Liver (tissue), 9 donors: ENCODE results near the gene SLC25A45. TPM values are rescaled to one million over a fixed set of nuclear protein-coding genes. Genes with fewer than 3 reads are reported as not detected.

Source experiments
- DNase-seq: peaks from one replicate; pipeline ENCODE4 v3.0.0-alpha.2; 2017; ENCODE audit warnings: low spot score
- H3K27ac ChIP-seq, 2 donors: one replicate each; pipeline ENCODE4 v1.7.0; 2013; ENCODE audit warnings: inconsistent platforms in 2 of 2, low read length in 2 of 2, control low read depth in 1 of 2, low read depth in 1 of 2, mild to moderate bottlenecking in 1 of 2
- H3K27me3 ChIP-seq, 4 donors: one replicate each; pipeline versions ENCODE4 v1.6.1 to v1.7.0; 2013; ENCODE audit warnings: low read length in 3 of 4, inconsistent platforms in 1 of 4, mild to moderate bottlenecking in 1 of 4, moderate library complexity in 1 of 4; ENCODE audit not compliant: control insufficient read depth in 4 of 4, insufficient read depth in 4 of 4
- H3K36me3 ChIP-seq, 4 donors: one replicate each; pipeline versions ENCODE4 v1.6.1 to v1.7.0; 2013; ENCODE audit warnings: low read length in 3 of 4, mild to moderate bottlenecking in 3 of 4, low read depth in 1 of 4, moderate library complexity in 1 of 4; ENCODE audit not compliant: control insufficient read depth in 4 of 4, insufficient read depth in 3 of 4
- H3K4me1 ChIP-seq, 4 donors: one replicate each; pipeline versions ENCODE4 v1.6.1 to v1.7.0; 2013; ENCODE audit warnings: low read length in 3 of 4, mild to moderate bottlenecking in 3 of 4, moderate library complexity in 1 of 4; ENCODE audit not compliant: control insufficient read depth in 4 of 4, insufficient read depth in 4 of 4
- H3K4me3 ChIP-seq, 3 donors: one replicate each; pipeline versions ENCODE4 v1.6.1 to v1.7.0; 2013; ENCODE audit warnings: low read length in 3 of 3, control low read depth in 1 of 3, low read depth in 1 of 3, mild to moderate bottlenecking in 1 of 3
- H3K9ac ChIP-seq, 2 donors: one replicate each; pipeline ENCODE4 v1.7.0; 2013; ENCODE audit warnings: low read length in 2 of 2, mild to moderate bottlenecking in 2 of 2, moderate library complexity in 2 of 2, control low read depth in 1 of 2, low read depth in 1 of 2
- H3K9me3 ChIP-seq, 4 donors: one replicate each; pipeline versions ENCODE4 v1.6.1 to v1.7.0; 2013; ENCODE audit warnings: low read length in 3 of 4; ENCODE audit not compliant: control insufficient read depth in 4 of 4
- ATF3 ChIP-seq: IDR thresholded peaks from 2 replicates; pipeline ENCODE4 v1.6.1; 2016; ENCODE audit warnings: antibody characterized with exemption
- FOXA1 ChIP-seq: IDR thresholded peaks from 2 replicates; pipeline ENCODE4 v1.6.1; 2016; ENCODE audit warnings: antibody characterized with exemption
- FOXA2 ChIP-seq: IDR thresholded peaks from 2 replicates; pipeline ENCODE4 v1.6.1; 2016; ENCODE audit warnings: antibody characterized with exemption
- GABPA ChIP-seq, 2 donors: IDR thresholded peaks in 1 of 2; conservative IDR thresholded peaks in 1 of 2; 2 replicates each; pipeline ENCODE4 v1.6.1; 2016; ENCODE audit warnings: antibody characterized with exemption in 2 of 2, mild to moderate bottlenecking in 1 of 2, moderate library complexity in 1 of 2
- JUND ChIP-seq, 2 donors: IDR thresholded peaks; 2 replicates each; pipeline ENCODE4 v1.6.1; 2016; ENCODE audit warnings: antibody characterized with exemption in 2 of 2
- NR2F2 ChIP-seq: IDR thresholded peaks from 2 replicates; pipeline ENCODE4 v1.6.1; 2016; ENCODE audit warnings: antibody characterized with exemption
- RAD21 ChIP-seq, 2 donors: IDR thresholded peaks; 2 replicates each; pipeline ENCODE4 v1.6.1; 2016; ENCODE audit warnings: antibody characterized with exemption in 2 of 2, mild to moderate bottlenecking in 2 of 2
- REST ChIP-seq: IDR thresholded peaks from 2 replicates; pipeline ENCODE4 v1.6.1; 2016; ENCODE audit warnings: antibody characterized with exemption, mild to moderate bottlenecking
- RXRA ChIP-seq, 2 donors: IDR thresholded peaks; 2 replicates each; pipeline ENCODE4 v1.6.1; 2017 to 2018; ENCODE audit warnings: antibody characterized with exemption in 2 of 2, mild to moderate bottlenecking in 1 of 2
- SP1 ChIP-seq: IDR thresholded peaks from 2 replicates; pipeline ENCODE4 v1.6.1; 2018; ENCODE audit warnings: antibody characterized with exemption, mild to moderate bottlenecking
- TAF1 ChIP-seq: conservative IDR thresholded peaks from 2 replicates; pipeline ENCODE4 v1.6.1; 2016; ENCODE audit warnings: antibody characterized with exemption, mild to moderate bottlenecking
- WGBS: extraction: QIAGEN DNeasy Blood & Tissue Kit; methylation state at CpG from one replicate; pipeline ENCODE4 v1.1.7; 2013; 5-methylcytosine and 5-hydroxymethylcytosine counted together
- polyA plus RNA-seq, 2 donors: library from polyadenylated mRNA; stranded (reverse) in 1 of 2; unstranded in 1 of 2; fragments of 200-250 nt in 1 of 2; fragments of >200 nt in 1 of 2; fragmentation: Nextera tagmentation in 1 of 2; extraction: Ambion mirVana in 1 of 2; gene quantifications; one replicate each; pipeline versions ENCODE4 v1.2.1 to v1.2.3, GENCODE V29; 2013 to 2015
- total RNA-seq, 2 donors: library from RNA; depleted of rRNA; stranded (reverse); fragments of >200 nt; gene quantifications; one replicate each; pipeline ENCODE4 v1.2.3, GENCODE V29; 2014
- TF ChIP-seq, protein P1 (sequence below): IDR thresholded peaks from 2 replicates; pipeline ENCODE4 v1.6.1; 2016; ENCODE audit warnings: antibody characterized with exemption
- TF ChIP-seq, protein P2 (sequence below): fragments of 150-350 bp; IDR thresholded peaks from 2 replicates; pipeline ENCODE4 v1.5.1; 2017; ENCODE audit warnings: improper control_type of control experiment, low read depth, low read length; ENCODE audit not compliant: missing input control
- TF ChIP-seq, protein P3 (sequence below): IDR thresholded peaks from 2 replicates; pipeline ENCODE4 v1.6.1; 2016; ENCODE audit warnings: antibody characterized with exemption
- donor health status: healthy.
- donor health status: healthy.
- donor health status: healthy.
- donor health status: healthy.
- donor health status: healthy.

Gene SLC25A45
- total and polyA plus RNA-seq, 4 donors = 4.5 to 6.8 (median 5.3) TPM

GRCh38 chr11:65329478-65329877 lies 53.0 kb downstream of the SLC25A45 start:
- no peaks in the 10 kb centered on the region for H3K9me3 ChIP-seq
- H3K9ac ChIP-seq = peak overlapping the region in 1 of 2 donors; percentile 65
- no peak overlapping the region for H3K4me3 ChIP-seq
- no peak overlapping the region for H3K27ac ChIP-seq
- peaks cover under 1 to 5% (median 3%) of the 10 kb centered on the region in 4 donors for H3K4me1 ChIP-seq
- no peaks in the 10 kb centered on the region for H3K36me3 ChIP-seq
- no peak for TF ChIP-seq RXRA (IDR thresholded peaks at IDR 0.05)
- no peak for TF ChIP-seq NR2F2
- no peak for TF ChIP-seq JUND (IDR thresholded peaks at IDR 0.05)
- TF ChIP-seq REST = no peak
- TF ChIP-seq, protein P1, sequence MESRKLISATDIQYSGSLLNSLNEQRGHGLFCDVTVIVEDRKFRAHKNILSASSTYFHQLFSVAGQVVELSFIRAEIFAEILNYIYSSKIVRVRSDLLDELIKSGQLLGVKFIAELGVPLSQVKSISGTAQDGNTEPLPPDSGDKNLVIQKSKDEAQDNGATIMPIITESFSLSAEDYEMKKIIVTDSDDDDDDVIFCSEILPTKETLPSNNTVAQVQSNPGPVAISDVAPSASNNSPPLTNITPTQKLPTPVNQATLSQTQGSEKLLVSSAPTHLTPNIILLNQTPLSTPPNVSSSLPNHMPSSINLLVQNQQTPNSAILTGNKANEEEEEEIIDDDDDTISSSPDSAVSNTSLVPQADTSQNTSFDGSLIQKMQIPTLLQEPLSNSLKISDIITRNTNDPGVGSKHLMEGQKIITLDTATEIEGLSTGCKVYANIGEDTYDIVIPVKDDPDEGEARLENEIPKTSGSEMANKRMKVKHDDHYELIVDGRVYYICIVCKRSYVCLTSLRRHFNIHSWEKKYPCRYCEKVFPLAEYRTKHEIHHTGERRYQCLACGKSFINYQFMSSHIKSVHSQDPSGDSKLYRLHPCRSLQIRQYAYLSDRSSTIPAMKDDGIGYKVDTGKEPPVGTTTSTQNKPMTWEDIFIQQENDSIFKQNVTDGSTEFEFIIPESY = no peak
- H3K27me3 ChIP-seq = no peaks in the 10 kb centered on the region
- no peak for DNase-seq
- 52% methylated on average over 2 of the region's 2 CpGs for WGBS

DNA sequence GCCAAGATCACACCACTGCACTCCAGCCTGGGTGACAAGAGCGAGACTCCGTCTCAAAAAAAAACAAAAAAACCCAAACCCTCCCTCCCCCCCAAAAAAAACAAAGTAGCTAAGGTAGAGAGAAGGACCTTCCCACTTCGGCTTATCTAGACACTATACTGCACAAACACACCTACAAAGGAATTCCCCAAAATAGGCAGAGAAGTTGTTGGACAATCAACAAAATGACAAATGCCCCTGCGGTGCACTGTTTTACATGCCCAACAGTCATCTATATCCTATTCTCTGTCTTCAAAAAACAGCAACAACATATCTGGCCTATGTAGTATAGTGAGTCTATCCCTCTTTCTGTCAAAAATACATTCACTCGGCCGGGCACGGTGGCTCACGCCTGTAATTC lies 55.4 kb downstream of the SLC25A45 start:
- TF ChIP-seq ATF3 (no peak), GABPA (IDR thresholded peaks at IDR 0.05 in 1 of 2, conservative IDR thresholded peaks at IDR 0.05 in 1 of 2) (no peak), TAF1 (no peak), JUND (IDR thresholded peaks at IDR 0.05) (no peak), FOXA1 (no peak), RAD21 (IDR thresholded peaks at IDR 0.05) (no peak), FOXA2 (no peak), SP1 (no peak)
- TF ChIP-seq, protein P2, sequence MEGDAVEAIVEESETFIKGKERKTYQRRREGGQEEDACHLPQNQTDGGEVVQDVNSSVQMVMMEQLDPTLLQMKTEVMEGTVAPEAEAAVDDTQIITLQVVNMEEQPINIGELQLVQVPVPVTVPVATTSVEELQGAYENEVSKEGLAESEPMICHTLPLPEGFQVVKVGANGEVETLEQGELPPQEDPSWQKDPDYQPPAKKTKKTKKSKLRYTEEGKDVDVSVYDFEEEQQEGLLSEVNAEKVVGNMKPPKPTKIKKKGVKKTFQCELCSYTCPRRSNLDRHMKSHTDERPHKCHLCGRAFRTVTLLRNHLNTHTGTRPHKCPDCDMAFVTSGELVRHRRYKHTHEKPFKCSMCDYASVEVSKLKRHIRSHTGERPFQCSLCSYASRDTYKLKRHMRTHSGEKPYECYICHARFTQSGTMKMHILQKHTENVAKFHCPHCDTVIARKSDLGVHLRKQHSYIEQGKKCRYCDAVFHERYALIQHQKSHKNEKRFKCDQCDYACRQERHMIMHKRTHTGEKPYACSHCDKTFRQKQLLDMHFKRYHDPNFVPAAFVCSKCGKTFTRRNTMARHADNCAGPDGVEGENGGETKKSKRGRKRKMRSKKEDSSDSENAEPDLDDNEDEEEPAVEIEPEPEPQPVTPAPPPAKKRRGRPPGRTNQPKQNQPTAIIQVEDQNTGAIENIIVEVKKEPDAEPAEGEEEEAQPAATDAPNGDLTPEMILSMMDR = no peak
- TF ChIP-seq, protein P1 = no peak
- TF ChIP-seq, protein P3, sequence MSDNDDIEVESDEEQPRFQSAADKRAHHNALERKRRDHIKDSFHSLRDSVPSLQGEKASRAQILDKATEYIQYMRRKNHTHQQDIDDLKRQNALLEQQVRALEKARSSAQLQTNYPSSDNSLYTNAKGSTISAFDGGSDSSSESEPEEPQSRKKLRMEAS = no peak
- H3K4me1 ChIP-seq = peaks cover 0 to 2% (median 0%) of the 10 kb centered on the region in 4 donors
- H3K36me3 ChIP-seq = peaks cover 0 to under 1% (median 0%) of the 10 kb centered on the region in 4 donors
- H3K27ac ChIP-seq = no peak overlapping the region
- H3K27me3 ChIP-seq = no peaks in the 10 kb centered on the region
- no peaks in the 10 kb centered on the region for H3K9me3 ChIP-seq
- DNase-seq = no peak
- 82% methylated on average over 8 of the region's 8 CpGs for WGBS
- H3K9ac ChIP-seq = no peak overlapping the region
- H3K4me3 ChIP-seq = no peak overlapping the region
